ENCODE data around the gene KAT8. TPM values are rescaled to one million over a fixed set of nuclear protein-coding genes. Genes with fewer than 3 reads are reported as not detected.

The KAT8 gene
- 10 to 100 TPM; 41.5 to 89.4 (median 70.0) TPM for total RNA-seq

DNA sequence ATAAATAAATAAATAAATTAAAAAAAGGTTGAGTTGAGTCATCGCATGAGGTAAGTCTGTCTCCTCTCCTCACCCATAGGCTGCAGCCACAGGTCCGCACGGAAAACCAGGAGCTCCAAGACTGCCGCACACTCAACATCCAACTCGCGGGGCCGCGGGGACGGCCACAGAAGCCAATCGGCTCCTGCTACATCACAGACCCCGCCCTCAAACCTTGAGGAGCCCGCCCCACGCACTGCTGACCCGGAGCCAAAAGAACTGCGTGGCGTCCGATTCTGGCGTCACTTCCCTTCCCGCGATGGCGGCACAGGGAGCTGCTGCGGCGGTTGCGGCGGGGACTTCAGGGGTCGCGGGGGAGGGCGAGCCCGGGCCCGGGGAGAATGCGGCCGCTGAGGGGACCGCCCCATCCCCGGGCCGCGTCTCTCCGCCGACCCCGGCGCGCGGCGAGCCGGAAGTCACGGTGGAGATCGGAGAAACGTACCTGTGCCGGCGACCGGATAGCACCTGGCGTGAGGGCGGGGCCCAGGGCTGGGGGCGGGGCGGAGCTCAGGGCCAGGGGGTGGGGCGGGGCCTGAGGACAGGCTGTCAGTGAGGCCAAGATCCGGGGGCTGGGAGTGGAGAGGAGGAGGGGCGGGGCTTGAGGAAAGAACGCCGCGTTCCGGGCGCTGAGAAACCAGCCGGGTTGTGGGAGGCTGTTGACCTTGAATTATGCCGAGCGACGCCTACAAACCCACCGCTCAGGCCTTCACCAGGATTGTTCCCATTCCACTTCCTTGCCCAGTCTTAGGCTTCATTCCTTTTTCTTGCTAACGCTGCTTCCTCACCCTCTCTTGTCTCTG lies at the start of gene KAT8:
TSS of gene KAT8 (plus strand) at position 281 of the 839 bp plus-strand sequence. CDS start at position 299, 18 bp downstream.
- peak; percentile 99 for DNase-seq
- H3K27ac ChIP-seq: peak within 1 kb of the TSS; percentile 93 to 100 (median 98)
- peaks cover 0 to 41% (median 0%) of the 10 kb centered on the region in 3 donors for H3K36me3 ChIP-seq
- peak; percentile 93 to 94 for TF ChIP-seq POLR2A (IDR thresholded peaks at IDR 0.05)
- TF ChIP-seq, protein P1, sequence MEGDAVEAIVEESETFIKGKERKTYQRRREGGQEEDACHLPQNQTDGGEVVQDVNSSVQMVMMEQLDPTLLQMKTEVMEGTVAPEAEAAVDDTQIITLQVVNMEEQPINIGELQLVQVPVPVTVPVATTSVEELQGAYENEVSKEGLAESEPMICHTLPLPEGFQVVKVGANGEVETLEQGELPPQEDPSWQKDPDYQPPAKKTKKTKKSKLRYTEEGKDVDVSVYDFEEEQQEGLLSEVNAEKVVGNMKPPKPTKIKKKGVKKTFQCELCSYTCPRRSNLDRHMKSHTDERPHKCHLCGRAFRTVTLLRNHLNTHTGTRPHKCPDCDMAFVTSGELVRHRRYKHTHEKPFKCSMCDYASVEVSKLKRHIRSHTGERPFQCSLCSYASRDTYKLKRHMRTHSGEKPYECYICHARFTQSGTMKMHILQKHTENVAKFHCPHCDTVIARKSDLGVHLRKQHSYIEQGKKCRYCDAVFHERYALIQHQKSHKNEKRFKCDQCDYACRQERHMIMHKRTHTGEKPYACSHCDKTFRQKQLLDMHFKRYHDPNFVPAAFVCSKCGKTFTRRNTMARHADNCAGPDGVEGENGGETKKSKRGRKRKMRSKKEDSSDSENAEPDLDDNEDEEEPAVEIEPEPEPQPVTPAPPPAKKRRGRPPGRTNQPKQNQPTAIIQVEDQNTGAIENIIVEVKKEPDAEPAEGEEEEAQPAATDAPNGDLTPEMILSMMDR (IDR thresholded peaks at IDR 0.05): no peak
- H3K9me3 ChIP-seq: no peaks in the 10 kb centered on the region
- peaks cover 0 to 38% (median 0%) of the 10 kb centered on the region in 4 donors for H3K4me1 ChIP-seq
- H3K4me3 ChIP-seq: peak within 1 kb of the TSS; percentile 69 to 90 (median 85)
- H3K27me3 ChIP-seq: no peaks in the 10 kb centered on the region

DNA sequence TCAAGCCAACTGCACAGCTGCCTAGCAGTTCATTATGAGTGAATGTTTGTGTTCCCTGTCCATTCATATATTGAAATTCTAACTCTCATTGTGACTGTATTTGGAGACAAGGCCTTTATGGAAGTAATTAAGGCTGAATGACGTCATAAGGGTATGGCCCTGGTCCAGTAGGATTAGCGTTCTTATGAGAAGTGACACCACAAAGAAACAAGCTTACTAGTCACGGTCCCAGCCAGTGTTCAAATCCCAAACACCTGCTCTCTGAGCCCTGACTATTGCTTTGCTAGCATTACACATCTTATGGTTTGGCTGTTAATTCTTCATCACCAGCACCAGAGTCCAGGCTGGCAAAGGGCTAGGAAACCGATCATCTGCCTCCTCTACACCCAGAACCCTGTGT lies 45.6 kb upstream of the KAT8 start:
- Histone ChIP-seq H3K4me1 (peaks cover 4 to 30% (median 6%) of the 10 kb centered on the region in 4 donors), H3K27me3 (no peaks in the 10 kb centered on the region), H3K27ac (peak overlapping the region in 1 of 4 donors; percentile 95), H3K36me3 (peaks cover 0 to 8% (median 0%) of the 10 kb centered on the region in 3 donors), H3K4me3 (peak overlapping the region in 2 of 4 donors; percentile 92 to 94), H3K9me3 (no peaks in the 10 kb centered on the region)
- TF ChIP-seq POLR2A (IDR thresholded peaks at IDR 0.05): no peak
- TF ChIP-seq, protein P1 (IDR thresholded peaks at IDR 0.05): no peak
- no peak for DNase-seq

DNA sequence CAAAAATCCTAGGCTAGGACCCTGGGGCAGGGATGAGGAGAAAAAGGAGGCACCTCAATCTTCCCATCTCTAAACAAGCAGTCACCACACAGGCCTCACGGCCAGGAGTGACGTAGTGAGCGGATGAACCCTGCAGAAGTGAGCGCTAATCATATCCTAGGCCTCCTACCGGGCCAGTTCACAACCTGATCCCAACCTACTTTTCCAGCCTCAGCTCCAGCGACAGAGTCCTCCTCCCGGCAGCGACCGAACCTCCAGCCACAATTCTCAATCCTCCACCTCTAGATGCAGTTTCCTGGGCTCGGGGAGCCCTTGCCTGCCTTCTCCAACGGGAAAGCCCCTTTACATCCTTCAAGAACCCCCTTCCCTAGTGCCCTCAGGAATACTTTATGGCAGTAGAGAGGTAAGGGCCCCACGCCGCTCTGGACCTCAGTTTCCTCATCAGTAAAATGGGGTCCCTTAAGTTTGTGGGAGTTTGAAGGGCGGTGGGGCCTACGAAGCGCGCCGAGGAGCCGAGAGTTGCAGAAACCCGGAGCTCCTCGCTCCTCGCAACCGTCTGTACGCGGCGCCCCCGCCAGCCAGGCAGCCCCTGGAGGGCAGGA lies 44.8 kb upstream of the KAT8 start:
- H3K4me3 ChIP-seq: peak overlapping the region; percentile 76 to 96 (median 93)
- H3K9me3 ChIP-seq: no peaks in the 10 kb centered on the region
- TF ChIP-seq, protein P1 (IDR thresholded peaks at IDR 0.05): peak in 1 of 6 experiments; percentile 4
- TF ChIP-seq POLR2A (IDR thresholded peaks at IDR 0.05): no peak
- H3K4me1 ChIP-seq: peaks cover 4 to 30% (median 6%) of the 10 kb centered on the region in 4 donors
- peak; percentile 33 to 67 (median 49) for DNase-seq
- peak overlapping the region; percentile 89 to 96 (median 95) for H3K27ac ChIP-seq
- H3K36me3 ChIP-seq: peaks cover 0 to 16% (median 0%) of the 10 kb centered on the region in 3 donors
- no peaks in the 10 kb centered on the region for H3K27me3 ChIP-seq

DNA sequence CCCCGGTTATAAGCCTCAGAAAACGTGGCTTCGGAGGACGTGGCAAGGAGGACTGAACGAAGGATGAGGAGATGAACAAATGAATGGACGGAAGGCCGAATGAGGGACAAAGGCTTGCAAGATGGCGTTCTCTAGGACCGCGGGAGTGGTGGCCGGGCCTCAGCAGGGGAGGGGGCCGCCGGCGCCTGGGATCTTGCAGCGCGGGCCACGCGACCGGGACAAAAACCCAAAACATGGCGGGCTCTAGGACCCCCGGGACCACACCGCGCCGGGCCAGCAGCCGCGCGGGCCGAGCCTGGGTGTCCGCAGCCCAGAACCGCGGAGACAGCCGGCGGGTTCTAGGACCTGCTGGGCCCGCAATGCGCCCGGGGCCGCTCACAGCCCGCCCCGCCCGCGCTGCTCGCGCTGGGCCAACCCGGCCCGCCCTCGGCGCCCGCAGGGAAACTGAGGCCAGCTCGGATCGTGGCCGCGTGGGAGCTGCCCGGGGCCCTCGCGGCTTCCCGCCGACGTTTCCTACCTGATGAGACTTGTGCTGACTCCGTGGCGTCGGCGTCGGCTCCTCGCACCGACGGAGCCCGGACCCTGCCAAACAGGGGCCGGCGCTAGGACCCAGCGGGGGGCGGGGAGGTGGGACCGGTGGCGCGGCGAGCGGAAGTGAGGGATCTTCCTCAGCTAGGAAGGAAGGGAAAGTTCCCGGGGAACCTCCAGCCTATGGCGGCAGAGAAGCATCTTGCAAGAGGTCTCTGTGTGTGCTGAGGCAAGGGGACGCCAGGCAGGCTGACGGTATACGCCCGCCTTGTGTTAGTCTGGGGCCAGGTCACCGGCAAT lies 44.1 kb upstream of the KAT8 start:
- Histone ChIP-seq H3K36me3 (peaks cover 0 to 23% (median 0%) of the 10 kb centered on the region in 3 donors), H3K9me3 (no peaks in the 10 kb centered on the region), H3K27me3 (no peaks in the 10 kb centered on the region), H3K4me3 (peak overlapping the region; percentile 76 to 96 (median 93)), H3K27ac (peak overlapping the region; percentile 89 to 96 (median 95)), H3K4me1 (peaks cover 4 to 30% (median 6%) of the 10 kb centered on the region in 4 donors)
- peak; percentile 92 to 97 (median 94) for DNase-seq
- TF ChIP-seq, protein P1 (IDR thresholded peaks at IDR 0.05): peak in 1 of 6 experiments; percentile 8
- peak in 1 of 2 donors; percentile 7 for TF ChIP-seq POLR2A (IDR thresholded peaks at IDR 0.05)
